Peyer's patch (tissue), 4 donors: Measurements from ENCODE around the gene VPREB3.

ENCODE experiments used
- CTCF ChIP-seq, 6 experiments: fragments of 450-650 bp in 4 of 6; fragments of 200-600 bp in 2 of 6; sonication (generic) in 1 of 6; IDR thresholded peaks; one replicate each; pipeline ENCODE4 v1.5.1; 2017 to 2019; ENCODE audit warnings: antibody characterized with exemption in 6 of 6, mild to moderate bottlenecking in 3 of 6, moderate library complexity in 1 of 6
- POLR2A ChIP-seq, 2 donors: fragments of 450-650 bp; IDR thresholded peaks; one replicate each; pipeline ENCODE4 v1.5.1; 2017; ENCODE audit warnings: antibody characterized with exemption in 2 of 2, mild to moderate bottlenecking in 2 of 2, moderate library complexity in 2 of 2

- peak; percentile 84 to 89 for TF ChIP-seq POLR2A (IDR thresholded peaks at IDR 0.05)
- no peak for TF ChIP-seq CTCF (IDR thresholded peaks at IDR 0.05)
Measured at GRCh38 chr22:23786752-23787599, 32.8 kb upstream of the VPREB3 start, which contains the start of gene SMARCB1.
